Measurements from ENCODE around the gene PTPRD. TPM values are rescaled to one million over a fixed set of nuclear protein-coding genes. Genes with fewer than 3 reads are reported as not detected.

PTPRD gene
- total RNA-seq, 2 experiments from 2014 or later: 0.03 TPM; not detected in 1

GRCh38 chr9:9275601-9276000 lies 1337.2 kb downstream of the PTPRD start:
- no TSS peak for BruUV-seq (replicated peaks)
- H3K79me2 ChIP-seq (ENCODE audit: insufficient read depth, low read depth, low read length): no peaks in the 10 kb centered on the region
- DNase-seq (ENCODE audit: low spot score): no peak
- H3K36me3 ChIP-seq (ENCODE audit: insufficient read depth, low read length): no peaks in the 10 kb centered on the region
- H3K4me3 ChIP-seq (ENCODE audit: low read depth, low read length, poor library complexity, severe bottlenecking): no peak overlapping the region
- intact Hi-C loops (cut with micrococcal nuclease; ENCODE audit: unreplicated experiment): no loop called here
- no peaks in the 10 kb centered on the region for H3K9me2 ChIP-seq (ENCODE audit: insufficient read depth, low read length)
- no peak overlapping the region for H2AFZ ChIP-seq (ENCODE audit: low read length)
- no peaks in the 10 kb centered on the region for H3K9me3 ChIP-seq (ENCODE audit: low read length)
- H3K27ac ChIP-seq (ENCODE audit: low read depth, low read length, poor library complexity, severe bottlenecking): no peak overlapping the region
- H4K20me1 ChIP-seq (ENCODE audit: insufficient read depth, low read length): no peaks in the 10 kb centered on the region; the same call in 1 of the 2 replicates
- no peak overlapping the region for H3K4me2 ChIP-seq (ENCODE audit: low read length)
- CTCF ChIA-PET (ENCODE audit: unreplicated experiment): no interaction called here
- POLR2A ChIA-PET: no interaction called here
- no peaks in the 10 kb centered on the region for H3K4me1 ChIP-seq (ENCODE audit: insufficient read depth, low read length, poor library complexity, severe bottlenecking)
- TF ChIP-seq EZH2phosphoT487 (IDR thresholded peaks at IDR 0.05; ENCODE audit: borderline replicate concordance, low read depth, low read length): no peak
- no peak for TF ChIP-seq CTCF (conservative IDR thresholded peaks at IDR 0.05; ENCODE audit: low read length)

GRCh38 chr9:9257999-9258498 lies 1354.8 kb downstream of the PTPRD start:
- no TSS peak for BruUV-seq (replicated peaks)
- no peak overlapping the region for H3K4me3 ChIP-seq (ENCODE audit: low read depth, low read length, poor library complexity, severe bottlenecking)
- no peaks in the 10 kb centered on the region for H4K20me1 ChIP-seq (ENCODE audit: insufficient read depth, low read length)
- CTCF ChIA-PET (ENCODE audit: unreplicated experiment): no interaction called here
- no peak overlapping the region for H2AFZ ChIP-seq (ENCODE audit: low read length)
- H3K79me2 ChIP-seq (ENCODE audit: insufficient read depth, low read depth, low read length): no peaks in the 10 kb centered on the region
- no peaks in the 10 kb centered on the region; the same call in 1 of the 2 replicates for H3K9me2 ChIP-seq (ENCODE audit: insufficient read depth, low read length)
- H3K4me2 ChIP-seq (ENCODE audit: low read length): no peak overlapping the region
- no peak for TF ChIP-seq CTCF (conservative IDR thresholded peaks at IDR 0.05; ENCODE audit: low read length)
- TF ChIP-seq EZH2phosphoT487 (IDR thresholded peaks at IDR 0.05; ENCODE audit: borderline replicate concordance, low read depth, low read length): no peak
- H3K36me3 ChIP-seq (ENCODE audit: insufficient read depth, low read length): no peaks in the 10 kb centered on the region
- intact Hi-C loops (cut with micrococcal nuclease; ENCODE audit: unreplicated experiment): no loop called here
- H3K4me1 ChIP-seq (ENCODE audit: insufficient read depth, low read length, poor library complexity, severe bottlenecking): no peaks in the 10 kb centered on the region
- POLR2A ChIA-PET: interaction anchor here (0.5 to 1.2 kb wide), 3 partner anchors 10 to 1238 kb away, joined by 3 to 6 read pairs (median 3); no protein-coding TSS in a partner anchor
- DNase-seq (ENCODE audit: low spot score): no peak
- no peak overlapping the region for H3K27ac ChIP-seq (ENCODE audit: low read depth, low read length, poor library complexity, severe bottlenecking)
- H3K9me3 ChIP-seq (ENCODE audit: low read length): no peaks in the 10 kb centered on the region

- CTCF ChIA-PET (ENCODE audit: unreplicated experiment): no interaction called here
- DNase-seq (ENCODE audit: low spot score): no peak
- no peaks in the 10 kb centered on the region for H4K20me1 ChIP-seq (ENCODE audit: insufficient read depth, low read length)
- H3K4me1 ChIP-seq (ENCODE audit: insufficient read depth, low read length, poor library complexity, severe bottlenecking): no peaks in the 10 kb centered on the region
- H3K4me3 ChIP-seq (ENCODE audit: low read depth, low read length, poor library complexity, severe bottlenecking): no peak overlapping the region
- no TSS peak for BruUV-seq (replicated peaks)
- H3K9me2 ChIP-seq (ENCODE audit: insufficient read depth, low read length): no peaks in the 10 kb centered on the region
- POLR2A ChIA-PET: interaction anchor here (0.8 to 1.4 kb wide), 2 partner anchors 10 to 15 kb away, joined by 3 to 5 read pairs; no protein-coding TSS in a partner anchor
- no peak overlapping the region for H3K4me2 ChIP-seq (ENCODE audit: low read length)
- no peaks in the 10 kb centered on the region for H3K79me2 ChIP-seq (ENCODE audit: insufficient read depth, low read depth, low read length)
- H3K9me3 ChIP-seq (ENCODE audit: low read length): no peaks in the 10 kb centered on the region
- no peak for TF ChIP-seq CTCF (conservative IDR thresholded peaks at IDR 0.05; ENCODE audit: low read length)
- TF ChIP-seq EZH2phosphoT487 (IDR thresholded peaks at IDR 0.05; ENCODE audit: borderline replicate concordance, low read depth, low read length): no peak
- intact Hi-C loops (cut with micrococcal nuclease; ENCODE audit: unreplicated experiment): no loop called here
- H3K27ac ChIP-seq (ENCODE audit: low read depth, low read length, poor library complexity, severe bottlenecking): no peak overlapping the region
- H3K36me3 ChIP-seq (ENCODE audit: insufficient read depth, low read length): no peaks in the 10 kb centered on the region
- H2AFZ ChIP-seq (ENCODE audit: low read length): no peak overlapping the region
Measured at GRCh38 chr9:9246726-9247125, 1366.1 kb downstream of the PTPRD start.

Data from OCI-LY7 (cell line).